HPDE6-E6E7 (cell line): ENCODE measurements around the gene LARGE2.

ENCODE experiments used
- DNase-seq: peaks from one replicate; pipeline ENCODE4 v3.0.0; 2011; ENCODE audit warnings: missing footprints; ENCODE audit errors: extremely low spot score

Gene LARGE2

DNA sequence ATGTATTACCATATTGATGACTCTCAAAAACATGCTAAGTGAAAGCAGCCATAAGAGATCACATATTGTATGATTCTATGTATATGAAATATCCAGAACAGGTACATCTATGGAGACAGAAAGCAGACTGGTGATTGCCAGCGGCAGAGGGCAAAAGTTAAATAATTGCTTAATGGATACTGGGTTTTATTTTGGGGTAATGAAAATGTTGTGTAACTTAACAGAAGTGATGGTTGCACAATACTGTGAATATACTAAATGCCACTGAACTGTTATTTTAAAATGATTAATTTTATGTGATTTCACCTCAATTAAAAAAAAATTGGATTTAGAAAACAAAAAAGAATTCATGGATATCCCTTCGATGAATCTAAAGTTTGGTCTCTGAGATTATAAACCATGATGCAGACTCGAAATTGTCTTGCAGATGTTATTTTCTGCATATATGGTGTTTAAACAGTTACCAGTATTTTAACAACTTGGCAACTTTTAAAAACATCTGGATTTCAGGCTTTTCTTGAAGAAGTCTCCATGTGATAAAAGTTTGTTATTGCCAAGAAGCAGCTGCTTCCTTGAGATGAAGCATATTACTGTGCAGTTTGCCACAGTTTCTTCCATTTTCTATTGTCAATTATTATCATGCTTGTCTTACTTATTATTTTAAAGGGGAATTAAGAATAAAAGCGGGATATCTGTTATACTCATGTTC, 38.1 kb downstream of the LARGE2 start:
- DNase-seq: no peak

DNA sequence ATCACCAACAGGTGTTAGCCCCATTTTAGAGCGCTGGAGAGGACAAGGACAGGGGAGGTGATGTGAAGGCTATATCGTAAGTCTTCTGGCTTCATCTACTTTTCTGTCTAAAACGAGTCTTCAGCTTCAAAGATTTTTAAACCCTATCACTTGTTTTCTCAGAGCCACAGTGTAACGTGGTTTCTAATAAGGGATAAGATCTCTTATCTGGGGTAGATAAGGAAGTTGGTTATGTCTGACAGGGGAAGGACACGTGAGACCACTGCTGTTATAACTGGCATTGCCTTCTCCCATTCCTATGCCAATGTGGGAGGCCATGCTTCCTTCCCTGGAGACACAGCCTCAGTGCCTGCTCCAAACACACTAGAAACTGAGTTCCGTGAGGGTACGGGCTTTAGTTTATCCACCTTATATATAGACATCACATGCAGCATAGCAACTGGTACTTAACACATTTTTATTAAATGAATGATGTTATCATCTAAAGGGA, 39.3 kb downstream of the LARGE2 start:
- DNase-seq: no peak

DNA sequence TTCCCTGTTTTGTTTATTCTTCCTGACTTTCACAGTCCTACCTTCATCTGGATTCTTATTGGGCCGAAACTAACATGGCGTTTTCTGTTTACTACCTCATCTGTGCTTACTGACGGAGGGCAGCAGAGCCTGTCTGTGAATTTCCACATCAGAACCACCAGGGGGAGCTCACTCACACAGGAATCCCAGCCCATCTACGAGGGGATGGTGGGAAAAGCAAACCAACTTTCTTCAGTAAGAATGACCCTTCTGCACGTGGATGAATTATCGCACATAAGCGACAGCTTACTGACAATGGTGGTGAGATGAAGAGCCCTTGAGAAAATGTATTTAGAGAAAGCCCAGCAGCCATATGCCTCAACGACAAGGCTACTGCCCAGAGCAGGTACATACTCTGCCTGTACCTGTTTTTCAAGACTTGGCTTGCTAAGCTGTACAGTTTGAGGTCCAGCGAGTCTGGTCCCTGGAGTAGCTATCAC, 42.5 kb downstream of the LARGE2 start:
- peak; percentile 72 for DNase-seq

DNA sequence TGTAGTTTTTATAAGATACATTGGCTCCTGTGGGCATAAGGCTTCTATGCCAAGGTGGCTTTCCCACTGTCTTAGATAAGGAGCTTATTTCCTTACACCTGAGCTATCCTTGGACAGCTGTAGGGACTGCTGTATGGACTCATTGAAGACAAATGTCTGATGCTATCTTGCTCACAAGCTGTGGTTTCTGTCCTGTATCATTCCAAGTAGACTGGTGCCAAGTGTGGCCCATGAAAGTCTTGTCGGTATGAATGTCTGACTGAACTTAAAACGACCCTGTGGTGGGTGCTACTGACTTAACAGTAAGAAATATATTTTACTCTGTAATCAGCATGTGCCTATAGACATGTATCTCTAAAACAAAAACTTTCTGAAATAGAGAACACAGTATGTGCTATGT, 45.0 kb downstream of the LARGE2 start:
- no peak for DNase-seq

DNA sequence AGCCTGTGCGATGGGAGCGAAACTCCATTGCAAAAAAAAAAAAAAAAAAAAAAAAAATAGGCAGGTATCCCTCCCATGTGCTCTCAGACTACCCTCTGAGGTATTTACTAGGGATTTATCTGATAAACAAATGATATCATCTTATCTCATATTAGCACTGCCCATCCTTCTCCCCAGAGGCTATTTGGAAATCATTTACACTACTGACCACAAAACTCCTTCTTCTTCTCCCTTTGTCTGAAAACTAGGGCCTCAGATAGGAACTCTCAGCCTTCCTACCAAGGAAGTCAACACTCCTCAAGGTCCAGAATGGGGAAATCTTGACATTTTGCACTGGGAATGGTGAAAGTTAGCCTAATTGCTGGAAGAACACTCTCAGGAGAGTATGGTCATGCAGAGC, 46.4 kb downstream of the LARGE2 start:
- no peak for DNase-seq

DNA sequence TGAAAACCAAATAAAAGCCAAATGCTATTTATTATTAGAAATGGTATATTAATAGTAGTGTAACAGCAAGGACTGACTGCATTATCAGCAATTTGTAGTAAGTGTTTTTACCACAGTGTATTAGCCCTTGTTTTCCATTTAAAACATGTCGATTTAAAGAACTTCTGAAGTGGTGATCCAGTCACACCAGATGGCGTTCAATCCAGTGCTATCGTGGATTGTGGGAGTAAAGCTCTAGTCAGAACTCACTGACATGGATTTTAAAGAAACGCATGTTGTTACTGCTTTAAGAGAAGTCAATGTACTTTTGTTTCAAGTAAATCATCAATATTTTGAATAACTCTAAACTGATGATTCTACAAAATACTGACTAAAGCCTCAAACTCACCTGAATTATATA, 51.1 kb downstream of the LARGE2 start:
- DNase-seq: no peak

DNA sequence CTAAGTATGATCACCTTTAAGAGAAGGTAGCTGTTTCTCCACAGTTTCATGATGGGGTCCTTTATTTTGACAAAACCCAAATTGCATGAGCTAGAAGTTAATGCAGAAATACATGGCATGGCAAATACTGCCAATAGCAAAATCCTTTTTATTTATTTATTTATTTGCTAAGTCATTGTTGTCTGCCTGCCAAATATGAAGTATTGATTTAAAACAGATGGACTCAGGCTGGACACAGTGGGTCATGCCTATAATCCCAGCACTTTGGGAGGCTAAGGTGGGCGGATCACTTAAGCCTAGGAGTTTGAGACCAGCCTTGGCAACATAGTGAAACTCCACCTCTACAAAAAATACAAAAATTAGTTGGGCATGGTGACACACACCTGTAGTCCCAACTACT, 52.4 kb downstream of the LARGE2 start:
- DNase-seq: no peak
